Mucosa of descending colon (tissue), 3 donors: ENCODE measurements around the gene GPATCH2. TPM values are rescaled to one million over a fixed set of nuclear protein-coding genes. Genes with fewer than 3 reads are reported as not detected.

ENCODE experiments used
- ATAC-seq: fragments of 200-7000 bp; cut with Tn5 transposase; one replicate; pipeline ENCODE4 v1.9.1; 2020; ENCODE audit warnings: mild to moderate bottlenecking, moderate library complexity
- DNase-seq, 3 donors: peaks; one replicate each; pipeline ENCODE4 v3.0.0-alpha.2; 2020
- H3K36me3 ChIP-seq: fragments of 200-600 bp; one replicate; pipeline ENCODE4 v1.8.0; 2021; ENCODE audit warnings: low read depth, mild to moderate bottlenecking
- H3K4me1 ChIP-seq: fragments of 200-600 bp; one replicate; pipeline ENCODE4 v1.8.0; 2021; ENCODE audit warnings: low read depth, mild to moderate bottlenecking
- H3K4me3 ChIP-seq: fragments of 200-600 bp; one replicate; pipeline ENCODE4 v1.8.0; 2021; ENCODE audit warnings: mild to moderate bottlenecking
- H3K9me3 ChIP-seq: fragments of 200-600 bp; one replicate; pipeline ENCODE4 v1.8.0; 2021; ENCODE audit warnings: mild to moderate bottlenecking
- CTCF ChIP-seq: fragments of 200-600 bp; IDR thresholded peaks from one replicate; pipeline ENCODE4 v1.8.0; 2022; ENCODE audit warnings: antibody characterized with exemption, mild to moderate bottlenecking
- intact Hi-C, 2 donors: fragments of 100-400 bp; cut with DNase I in 1 of 2; cut with micrococcal nuclease in 1 of 2; formaldehyde crosslinking; loops; one replicate each; pipeline versions ENCODE4 v1.11.0 to v1.11.1; 2022; cut with DNase I, micrococcal nuclease
- total RNA-seq, 3 donors: library from RNA; stranded (reverse); fragmentation: NEBNext Ultra II Directional in 2 of 3; extraction: Animal tissue kit (Norgen Biotek cat#: 25700) in 2 of 3; gene quantifications; one replicate each; pipeline versions ENCODE4 v1.2.1 to v1.2.4, GENCODE V29; 2021 to 2023
- donor health status: DM: no; HTN: no; CAD: no; lungs with moderate emphysema.
- donor health status: DM: no; HTN: no; CAD: no.
- donor health status: DM: no; HTN: yes; CAD: no.

GPATCH2 gene
- total RNA-seq, 3 donors from 2014 or later, result 13.2 to 15.2 (median 13.2) TPM

- TF ChIP-seq CTCF, result no peak
- Histone ChIP-seq H3K4me3 (no peak overlapping the region), H3K9me3 (no peaks in the 10 kb centered on the region), H3K36me3 (no peaks in the 10 kb centered on the region), H3K4me1 (no peaks in the 10 kb centered on the region)
- ATAC-seq, result no peak
- intact Hi-C loops, result no loop called here
- DNase-seq, result no peak
These were observed 8.8 kb downstream of the GPATCH2 start for GRCh38 chr1:217622042-217622441.

GRCh38 chr1:217620814-217621213 is 10.1 kb downstream of the GPATCH2 start:
- TF ChIP-seq CTCF, result no peak
- intact Hi-C loops, result no loop called here
- ATAC-seq, result no peak

GRCh38 chr1:217617126-217617525 is 13.8 kb downstream of the GPATCH2 start:
- Histone ChIP-seq H3K4me1 (no peaks in the 10 kb centered on the region), H3K36me3 (no peaks in the 10 kb centered on the region), H3K9me3 (no peaks in the 10 kb centered on the region), H3K4me3 (no peak overlapping the region)
- no peak for TF ChIP-seq CTCF
- intact Hi-C loops, result no loop called here
- DNase-seq, result no peak
- ATAC-seq, result no peak

More at GRCh38 chr1:217620814-217621213, 10.1 kb downstream of the GPATCH2 start:
- no peak for DNase-seq
- Histone ChIP-seq H3K36me3 (no peaks in the 10 kb centered on the region), H3K9me3 (no peaks in the 10 kb centered on the region), H3K4me1 (no peaks in the 10 kb centered on the region), H3K4me3 (no peak overlapping the region)

GRCh38 chr1:217614200-217614712 is 16.6 kb downstream of the GPATCH2 start:
- intact Hi-C loops, result no loop called here
- DNase-seq (no peak), ATAC-seq (no peak)
- no peak for TF ChIP-seq CTCF
- H3K4me3 ChIP-seq, result no peak overlapping the region
- no peaks in the 10 kb centered on the region for H3K36me3 ChIP-seq
- no peaks in the 10 kb centered on the region for H3K4me1 ChIP-seq
- H3K9me3 ChIP-seq, result no peaks in the 10 kb centered on the region

GRCh38 chr1:217605390-217605789 is 25.5 kb downstream of the GPATCH2 start:
- intact Hi-C loops, result no loop called here
- H3K36me3 ChIP-seq, result no peaks in the 10 kb centered on the region
- ATAC-seq (no peak), DNase-seq (no peak)
- no peak for TF ChIP-seq CTCF
- H3K4me1 ChIP-seq, result no peaks in the 10 kb centered on the region
- no peaks in the 10 kb centered on the region for H3K9me3 ChIP-seq
- H3K4me3 ChIP-seq, result no peak overlapping the region

- DNase-seq (no peak), ATAC-seq (no peak)
- Histone ChIP-seq H3K4me3 (no peak overlapping the region), H3K36me3 (no peaks in the 10 kb centered on the region), H3K9me3 (no peaks in the 10 kb centered on the region), H3K4me1 (no peaks in the 10 kb centered on the region)
- TF ChIP-seq CTCF, result no peak
- intact Hi-C loops, result no loop called here
These were observed 28.5 kb downstream of the GPATCH2 start for GRCh38 chr1:217602380-217602779.
